Erythroblast (primary cell): ENCODE results near the gene APELA.

Experiments
- DNase-seq, 2 experiments: peaks; one replicate each; lab custom pipeline; 2025; lab: John Stamatoyannopoulos, UW
- GATA1 ChIP-seq: IDR thresholded peaks from 2 replicates; pipeline ENCODE4 v1.6.1; 2011; ENCODE audit warnings: low read depth, mild to moderate bottlenecking, control low read depth, low read length, moderate library complexity
- POLR2A ChIP-seq: IDR thresholded peaks from 2 replicates; pipeline ENCODE4 v1.6.1; 2011; ENCODE audit warnings: mild to moderate bottlenecking, low read length

The APELA gene, protein sequence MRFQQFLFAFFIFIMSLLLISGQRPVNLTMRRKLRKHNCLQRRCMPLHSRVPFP

DNA sequence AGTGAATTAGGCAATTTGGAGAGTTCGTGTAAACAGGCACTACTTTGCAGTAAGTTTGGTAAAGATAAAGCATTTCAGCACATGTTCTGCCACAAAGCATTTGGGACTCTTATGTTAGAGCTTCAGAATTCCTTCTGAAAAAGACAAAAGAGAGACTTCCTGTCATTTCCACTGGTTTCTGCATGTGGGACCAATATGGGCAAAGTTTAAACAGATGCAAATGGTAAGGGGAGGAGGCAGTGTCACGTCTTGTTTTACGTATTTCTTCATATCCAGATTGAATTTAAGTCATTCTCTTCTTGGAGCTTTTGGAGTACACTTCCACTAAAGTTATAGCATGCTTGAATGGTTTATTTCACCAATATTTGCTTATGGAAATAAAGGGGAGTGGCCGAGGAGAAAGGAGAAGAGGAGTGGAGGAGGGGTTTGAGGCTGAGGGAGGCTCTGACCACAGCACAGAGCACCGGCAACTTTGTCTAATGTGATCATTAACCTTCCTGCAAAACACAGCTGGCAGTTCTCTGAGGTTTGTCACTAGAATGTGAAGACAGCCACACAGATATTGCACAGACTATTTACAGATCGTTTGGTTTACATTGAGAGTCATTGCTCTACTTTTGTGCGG is at the start of gene APELA:
TSS of gene APELA (plus strand) at position 479 of the 625 bp plus-strand sequence. CDS start 154 bp downstream, outside the sequence.
- DNase-seq = no peak
- no peak for TF ChIP-seq GATA1
- no peak for TF ChIP-seq POLR2A

DNA sequence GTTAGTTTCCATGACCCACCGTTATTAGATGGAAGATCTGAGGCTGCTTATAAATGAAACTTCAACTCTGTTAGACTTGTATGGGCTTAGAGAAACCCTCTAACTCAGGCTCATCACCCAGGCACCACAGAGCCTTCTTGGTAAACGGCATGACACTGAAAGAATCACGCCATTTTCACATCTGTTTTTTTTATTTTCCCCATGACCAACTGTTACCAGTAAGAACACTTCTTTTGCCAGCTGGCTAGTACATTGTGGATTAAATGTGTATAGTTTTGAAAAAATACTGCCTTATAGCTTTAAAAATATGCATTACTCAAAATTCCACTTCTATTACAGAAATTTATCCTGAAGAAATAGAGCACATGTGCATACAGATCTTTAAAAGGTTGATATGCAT is 48.0 kb upstream of the APELA start:
- TF ChIP-seq GATA1 = no peak
- TF ChIP-seq POLR2A = no peak
- DNase-seq = no peak

DNA sequence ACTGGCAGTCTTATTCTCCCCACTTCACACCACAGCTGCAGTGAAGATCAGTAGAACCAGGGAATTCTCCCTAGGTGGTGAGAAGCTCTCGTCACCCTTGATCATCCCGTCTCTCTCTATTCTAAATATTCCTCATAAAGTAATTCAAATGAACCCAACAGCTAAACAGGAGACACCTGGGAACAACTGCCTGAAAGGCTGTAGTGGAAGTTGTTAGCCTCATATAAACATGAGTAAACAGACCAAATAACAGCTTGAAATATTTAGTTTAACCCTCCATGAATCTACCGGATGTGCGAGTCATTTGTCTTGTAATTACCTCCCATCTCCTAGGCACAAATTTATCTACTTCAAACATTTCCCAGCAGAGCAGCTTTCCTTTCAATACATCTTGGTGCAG is 30.4 kb upstream of the APELA start:
- TF ChIP-seq GATA1 (no peak), POLR2A (no peak)
- no peak for DNase-seq

DNA sequence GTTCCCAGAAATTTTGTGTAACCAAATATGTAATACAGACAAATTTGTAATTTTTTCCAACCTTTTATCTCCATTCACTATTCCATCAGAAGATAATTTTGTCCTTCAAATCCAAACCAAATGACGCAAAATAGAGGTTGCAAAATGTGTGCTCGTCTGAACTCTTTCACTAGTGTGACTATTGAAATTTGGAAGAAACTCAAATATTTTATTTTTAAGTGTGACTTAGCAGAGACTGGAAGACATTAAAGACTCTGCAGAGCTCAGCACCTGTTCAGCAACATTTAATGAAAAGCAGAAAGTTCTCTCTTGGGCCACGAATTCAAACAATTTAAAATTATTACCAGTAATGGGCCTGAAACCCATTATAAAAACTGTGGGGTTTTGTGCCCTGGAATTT is 30.0 kb upstream of the APELA start:
- TF ChIP-seq GATA1 (no peak), POLR2A (no peak)
- no peak for DNase-seq

DNA sequence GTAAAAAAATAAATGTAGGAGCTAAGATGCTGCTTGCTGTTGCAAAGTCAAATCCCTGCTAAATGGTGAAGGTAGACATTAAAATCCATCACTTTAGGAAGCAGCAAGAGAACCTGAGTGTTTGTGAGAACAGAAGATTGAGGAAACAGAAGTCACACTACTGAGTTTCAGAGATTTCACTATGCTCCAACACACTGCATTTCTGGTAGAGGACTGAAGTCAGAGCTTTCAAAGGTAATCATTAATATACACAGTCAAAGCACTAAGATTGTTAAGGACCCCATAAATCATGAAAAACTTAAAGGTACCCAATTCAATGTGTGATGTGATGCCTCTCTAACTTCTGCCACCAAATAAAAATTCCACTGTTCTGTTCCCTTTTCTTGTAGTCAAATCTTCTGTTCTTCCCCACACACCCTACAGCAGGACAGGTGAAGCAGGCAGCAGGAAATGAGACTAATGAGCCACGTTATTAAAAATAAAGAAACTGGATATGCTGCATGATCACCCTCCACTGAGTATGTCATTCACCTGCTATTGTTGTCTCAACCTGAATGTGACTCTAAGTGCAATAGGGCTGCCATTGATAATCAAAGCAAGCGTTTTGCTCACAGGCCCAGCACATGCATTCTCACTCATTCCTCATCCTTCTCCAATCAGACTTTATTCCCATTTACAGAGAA is 28.9 kb upstream of the APELA start:
- TF ChIP-seq GATA1 (no peak), POLR2A (no peak)
- DNase-seq = no peak

DNA sequence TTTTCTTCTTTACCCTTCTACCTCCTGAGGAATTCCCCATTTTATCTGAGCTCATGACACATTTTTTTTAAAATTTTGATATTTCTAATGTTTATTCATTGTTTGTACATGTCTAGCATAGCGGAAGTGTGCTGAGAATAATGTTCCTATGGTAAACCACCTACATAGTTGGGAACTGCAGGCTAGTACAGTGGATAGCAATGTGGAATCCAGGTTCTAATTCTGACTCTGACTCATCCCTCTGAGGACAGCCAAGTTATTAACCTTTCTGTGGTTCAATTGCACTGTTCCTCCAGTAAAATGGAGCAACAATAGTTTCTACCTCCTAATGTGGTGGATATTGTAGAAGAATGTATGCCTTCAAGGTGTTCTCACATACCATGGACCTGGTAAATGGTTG is 20.6 kb upstream of the APELA start:
- no peak for TF ChIP-seq GATA1
- TF ChIP-seq POLR2A = no peak
- DNase-seq = no peak

DNA sequence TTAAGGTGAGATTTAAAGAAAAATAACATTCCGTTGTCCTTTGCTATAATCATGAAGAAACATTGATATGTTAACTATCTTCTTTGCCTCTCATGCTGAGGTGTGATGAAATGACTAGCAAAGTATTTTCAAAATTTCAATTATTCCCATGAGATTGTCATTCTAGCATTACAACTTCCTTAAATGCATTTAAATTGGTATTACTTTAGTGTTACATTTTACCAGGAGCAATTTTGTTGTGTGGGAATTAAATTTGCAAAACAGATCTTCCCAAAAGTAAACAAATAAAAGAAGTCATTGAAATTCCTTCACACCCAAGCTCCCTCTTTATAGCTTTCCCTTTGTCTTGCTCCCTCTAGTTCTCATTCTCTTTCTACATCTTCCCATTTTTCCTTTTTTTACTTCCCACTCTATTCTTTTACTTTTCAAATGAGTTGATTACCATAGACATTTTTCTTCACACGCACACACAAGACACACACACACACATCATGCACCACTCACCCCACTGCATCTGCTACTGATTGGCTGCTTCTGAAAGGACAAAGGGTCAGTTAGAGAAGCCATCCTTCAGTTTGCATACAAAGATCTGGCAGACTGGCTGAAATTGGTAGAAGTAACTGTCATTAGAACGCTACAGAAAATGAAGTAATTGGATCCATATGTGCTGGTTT is 10.0 kb upstream of the APELA start:
- DNase-seq = no peak
- TF ChIP-seq GATA1 = no peak
- TF ChIP-seq POLR2A = no peak

DNA sequence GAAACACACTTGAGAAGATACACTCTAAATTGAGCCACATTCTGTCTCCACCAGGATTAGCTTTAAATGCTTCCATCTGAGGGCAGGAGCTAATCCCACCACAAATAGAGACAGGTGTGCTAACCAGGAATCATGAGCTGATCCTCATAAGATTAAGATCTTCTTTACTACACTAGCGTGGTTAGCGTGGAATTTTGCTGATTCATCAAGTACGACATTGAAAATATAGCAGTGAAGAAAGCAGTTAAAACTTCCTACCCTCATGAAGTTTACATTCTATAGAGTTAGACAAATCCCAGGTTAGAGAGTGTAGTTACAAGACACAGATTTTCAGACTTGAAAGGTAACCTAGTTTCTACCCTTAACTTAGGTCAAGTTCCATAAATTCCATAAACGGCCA is 5.3 kb upstream of the APELA start:
- TF ChIP-seq POLR2A = no peak
- TF ChIP-seq GATA1 = no peak
- no peak for DNase-seq

DNA sequence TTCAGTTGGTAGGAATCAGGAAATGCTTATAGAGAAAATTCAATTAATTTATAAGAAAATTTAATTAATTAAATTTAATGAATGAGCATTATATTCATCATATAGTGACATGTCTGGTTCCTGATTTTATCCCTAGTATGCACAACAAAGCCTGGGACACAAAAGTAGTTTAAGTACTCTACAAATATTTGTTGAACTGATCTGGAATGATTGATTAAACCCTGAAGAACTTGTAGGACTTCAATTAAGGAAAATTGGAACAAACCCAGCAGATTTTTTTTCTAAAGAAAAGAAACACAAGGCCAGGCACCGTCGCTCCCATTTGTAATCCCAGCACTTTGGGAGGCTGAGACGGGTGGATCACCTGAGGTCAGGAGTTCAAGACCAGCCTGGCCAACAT is 4.5 kb upstream of the APELA start:
- no peak for TF ChIP-seq POLR2A
- no peak for TF ChIP-seq GATA1
- no peak for DNase-seq

DNA sequence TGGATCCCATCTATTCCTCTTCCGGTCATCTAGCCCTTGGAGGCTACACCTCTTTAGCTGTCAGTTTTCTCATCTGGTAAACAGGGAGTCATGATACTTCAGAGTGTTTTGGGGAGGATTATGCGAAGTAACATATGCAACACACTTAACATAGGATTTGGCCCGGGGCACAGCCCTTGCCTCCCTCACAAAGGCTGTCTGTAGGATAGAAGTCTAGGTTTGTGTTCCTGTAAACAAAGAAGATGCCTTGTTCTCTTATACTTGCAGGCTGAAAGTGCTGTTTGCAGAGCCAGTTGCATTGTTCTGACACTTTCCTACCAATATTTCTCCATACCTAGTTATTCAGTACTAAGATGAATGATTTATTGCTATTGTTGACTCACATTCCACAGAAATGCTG is 2.2 kb upstream of the APELA start:
- no peak for DNase-seq
- no peak for TF ChIP-seq GATA1
- no peak for TF ChIP-seq POLR2A

DNA sequence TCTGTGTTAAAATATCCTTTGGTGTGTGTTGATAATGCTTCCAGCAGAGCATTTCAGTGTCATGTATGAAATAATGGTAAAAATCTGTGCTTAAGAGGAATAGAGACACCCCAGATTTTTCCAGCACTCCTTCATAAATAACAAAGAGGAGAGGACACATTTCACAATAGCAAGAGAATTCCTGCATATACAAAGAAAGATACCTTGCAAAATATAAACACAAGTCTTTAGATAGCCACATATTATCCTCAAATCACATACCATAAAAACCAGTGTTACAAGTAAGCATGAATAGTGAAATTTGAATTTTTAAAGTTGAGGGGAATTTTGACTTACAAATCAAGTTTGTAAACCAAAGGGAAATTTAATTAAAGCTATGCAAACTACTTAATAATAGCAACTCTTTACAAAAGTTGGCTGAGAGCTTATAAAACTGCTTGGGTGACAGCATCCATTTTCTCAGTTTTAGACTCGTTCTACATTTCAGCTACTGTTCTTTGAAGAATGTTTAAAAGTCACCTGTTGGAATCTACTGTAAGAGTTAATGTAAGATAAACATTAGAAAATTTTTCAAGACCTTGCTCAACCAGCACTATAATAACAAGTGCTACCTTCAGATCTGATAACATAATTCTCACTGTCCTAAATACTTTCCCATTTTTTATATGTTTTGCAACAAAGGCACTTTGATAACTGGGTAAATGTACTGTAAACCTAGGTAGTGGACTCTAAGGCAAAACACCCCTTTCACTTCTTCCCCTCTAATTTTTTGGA is 3.7 kb downstream of the APELA start:
- TF ChIP-seq GATA1 (no peak), POLR2A (no peak)

DNA sequence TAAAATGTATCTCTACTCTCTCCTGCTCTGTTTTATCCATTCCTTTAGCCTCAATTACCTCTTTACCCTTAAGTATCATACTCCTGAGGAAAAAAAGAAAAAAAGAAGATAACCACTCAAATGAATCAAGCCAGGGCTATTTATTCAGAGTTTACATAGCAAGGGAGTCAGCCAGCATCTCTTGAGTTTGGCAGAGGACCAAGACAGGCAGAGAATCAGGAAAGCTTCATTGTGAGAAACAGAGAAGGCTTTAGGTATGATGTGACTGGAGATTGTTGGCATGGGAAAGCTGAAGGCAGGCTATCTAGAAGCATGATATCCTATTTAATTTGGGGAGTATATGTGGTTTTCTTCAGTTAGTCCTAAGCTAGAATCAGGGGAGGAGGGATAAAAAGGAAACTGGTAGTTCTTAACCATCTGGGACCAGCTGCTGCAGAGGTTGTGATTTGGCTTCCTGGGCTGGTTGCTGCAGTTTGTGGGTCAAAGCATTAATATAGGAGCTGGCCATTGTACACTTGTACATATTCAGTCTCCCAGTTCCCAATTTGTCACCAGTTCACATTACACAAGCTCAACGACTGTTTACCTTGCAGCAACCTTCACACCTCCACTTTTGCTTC is 11.2 kb downstream of the APELA start:
- TF ChIP-seq GATA1 (no peak), POLR2A (no peak)
- DNase-seq = no peak

More for the DNA sequence above, 3.7 kb downstream of the APELA start:
- DNase-seq = no peak

DNA sequence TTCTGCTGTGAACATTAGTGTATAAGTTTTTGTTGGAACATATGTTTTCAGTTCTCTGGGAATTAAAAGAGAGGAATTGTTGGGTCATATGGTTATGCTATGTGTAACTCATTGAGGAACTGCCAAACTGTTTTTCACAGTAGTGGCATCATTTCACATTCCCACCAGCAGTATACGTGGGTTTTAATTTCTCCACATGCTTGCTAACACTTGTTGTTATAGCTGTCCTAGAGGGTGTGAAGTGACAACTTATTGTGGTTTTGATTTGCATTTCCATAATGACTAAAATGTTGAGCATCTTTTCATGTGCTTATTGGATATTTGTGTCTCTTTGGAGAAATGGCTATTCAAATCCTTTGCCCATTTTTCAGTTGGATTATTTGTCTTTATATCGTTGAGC is 13.7 kb downstream of the APELA start:
- no peak for TF ChIP-seq GATA1
- TF ChIP-seq POLR2A = no peak
- no peak for DNase-seq
